Activated naive CD4-positive, alpha-beta T cell treated with Interleukin-2 at 50 U/mL for 16 hours (primary cell): ENCODE measurements around the gene DNAJC25.

Experiments used
- DNase-seq: peaks from one replicate; pipeline ENCODE4 v3.0.0-alpha.2; 2020

DNAJC25 gene

GRCh38 chr9:111628411-111628810, 2.7 kb upstream of the DNAJC25 start:
- no peak for DNase-seq

- DNase-seq, result no peak
Observed at GRCh38 chr9:111630182-111630963, 761 bp upstream of the DNAJC25 start.

GRCh38 chr9:111630964-111631213, 245 bp upstream of the DNAJC25 start:
- DNase-seq, result no peak

- no peak for DNase-seq
Observed at GRCh38 chr9:111632060-111632459, 926 bp downstream of the DNAJC25 start.

GRCh38 chr9:111632695-111633388, 1.7 kb downstream of the DNAJC25 start:
- DNase-seq, result no peak

GRCh38 chr9:111633389-111633736, 2.2 kb downstream of the DNAJC25 start:
- no peak for DNase-seq

- no peak for DNase-seq
Observed at GRCh38 chr9:111634860-111635259, 3.7 kb downstream of the DNAJC25 start.

- DNase-seq, result no peak
Observed at GRCh38 chr9:111637421-111637950, 6.4 kb downstream of the DNAJC25 start.

GRCh38 chr9:111644195-111644772, 13.2 kb downstream of the DNAJC25 start:
- DNase-seq, result no peak

GRCh38 chr9:111645806-111646205, 14.7 kb downstream of the DNAJC25 start:
- DNase-seq, result no peak

- DNase-seq, result no peak
Observed at GRCh38 chr9:111646417-111646816, 15.3 kb downstream of the DNAJC25 start.

GRCh38 chr9:111648066-111648465, 16.9 kb downstream of the DNAJC25 start:
- DNase-seq, result no peak

- no peak for DNase-seq
Observed at GRCh38 chr9:111649016-111649415, 17.9 kb downstream of the DNAJC25 start.

GRCh38 chr9:111657051-111657450, 25.9 kb downstream of the DNAJC25 start:
- no peak for DNase-seq

- DNase-seq, result no peak
Observed at GRCh38 chr9:111658943-111659342, 27.8 kb downstream of the DNAJC25 start.

GRCh38 chr9:111659691-111660090, 28.6 kb downstream of the DNAJC25 start:
- no peak for DNase-seq

GRCh38 chr9:111661150-111661801, 30.1 kb downstream of the DNAJC25 start, which contains the start of gene GNG10:
Gene GNG10 (plus strand): TSS chr9:111661605. CDS start chr9:111661635, 30 bp downstream.
- peak; percentile 74 for DNase-seq

- DNase-seq, result peak; percentile 31
Observed at GRCh38 chr9:111661802-111662521, 30.8 kb downstream of the DNAJC25 start.

GRCh38 chr9:111662576-111663300, 31.6 kb downstream of the DNAJC25 start:
- peak; percentile 5 for DNase-seq

GRCh38 chr9:111663301-111663823, 32.2 kb downstream of the DNAJC25 start:
- no peak for DNase-seq

GRCh38 chr9:111668026-111668573, 37.0 kb downstream of the DNAJC25 start:
- DNase-seq, result no peak
